HCT116 (cell line): Measurements from ENCODE around the gene CXCR5. TPM values are rescaled to one million over a fixed set of nuclear protein-coding genes. Genes with fewer than 3 reads are reported as not detected.

Experiments used
- ATAC-seq: fragments of 200-7000 bp; cut with Tn5 transposase; 2 replicates; pipeline ENCODE4 v1.9.1; 2020; ENCODE audit warnings: mild to moderate bottlenecking, moderate library complexity
- BruUV-seq: library from RNA; stranded (reverse); fragments of 400-500 nt; replicated peaks from 2 replicates; lab custom pipeline; 2021; lab: Mats Ljungman, UMichigan
- CTCF ChIA-PET: fragments of 300-600 bp; sonication (Branson Sonifier 250); formaldehyde crosslinking; loops from one replicate; lab custom pipeline; 2021; ENCODE audit warnings: antibody characterized with exemption; lab: Charles Lee
- POLR2A ChIA-PET: fragments of 300-600, 350-600 bp; sonication (Branson Sonifier 250); formaldehyde crosslinking; loops from one replicate; lab custom pipeline; 2021; ENCODE audit warnings: antibody characterized with exemption; lab: Charles Lee
- RAD21 ChIA-PET, 2 experiments: fragments of 300-600 bp; sonication (Branson Sonifier 250); formaldehyde crosslinking; loops; one replicate each; lab custom pipeline; 2023; ENCODE audit warnings: low total read pairs in 2 of 2; ENCODE audit not compliant: uncharacterized antibody in 2 of 2, unreplicated experiment in 2 of 2, low non-redundant PET in 1 of 2; lab: Charles Lee
- DNase-seq: peaks from one replicate; pipeline ENCODE4 v3.0.0-alpha.2; 2010; ENCODE audit warnings: low read depth, low spot score
- H2AFZ ChIP-seq: fragments of 200-600 bp; shearing (Covaris generic), sonication (generic); 2 replicates; pipeline ENCODE4 v1.6.1; 2017; ENCODE audit warnings: low read depth, mixed run types, mixed read lengths, antibody characterized with exemption, low read length; ENCODE audit not compliant: poor library complexity, severe bottlenecking
- H3K27ac ChIP-seq: 2 replicates; pipeline ENCODE4 v1.5.1; 2012; ENCODE audit warnings: low read depth, low read length
- H3K27me3 ChIP-seq: fragments of 200-600 bp; sonication (generic); 2 replicates; pipeline ENCODE4 v1.6.1; 2016; ENCODE audit warnings: mixed run types, low read length, mixed read lengths; ENCODE audit not compliant: insufficient read depth
- H3K36me3 ChIP-seq, 2 experiments: fragments of 200-500 bp in 1 of 2; fragments of 200-600 bp in 1 of 2; sonication (Bioruptor generic) in 1 of 2; sonication (generic) in 1 of 2; 2 replicates each; pipeline versions ENCODE4 v1.5.1 to v1.6.1; 2014 to 2016; ENCODE audit warnings: low read length in 2 of 2, inconsistent platforms in 1 of 2, mixed read lengths in 1 of 2, mixed run types in 1 of 2; ENCODE audit not compliant: insufficient read depth in 2 of 2, control insufficient read depth in 1 of 2
- H3K4me1 ChIP-seq, 2 experiments: fragments of 200-600 bp in 1 of 2; sonication (generic) in 1 of 2; 2 replicates each; pipeline versions ENCODE4 v1.5.1 to v1.6.1; 2012 to 2017; ENCODE audit warnings: low read length in 2 of 2, inconsistent platforms in 1 of 2, mild to moderate bottlenecking in 1 of 2, mixed read lengths in 1 of 2, mixed run types in 1 of 2, moderate library complexity in 1 of 2; ENCODE audit not compliant: insufficient read depth in 2 of 2, control insufficient read depth in 1 of 2
- H3K4me2 ChIP-seq: fragments of 200-600 bp; sonication (generic); 2 replicates; pipeline ENCODE4 v1.6.1; 2017; ENCODE audit warnings: mixed run types, low read length, mixed read lengths
- H3K4me3 ChIP-seq, 2 experiments: fragments of 200-600 bp in 1 of 2; sonication (generic) in 1 of 2; replicated peaks in 1 of 2; 2 replicates each; pipeline ENCODE4 v1.5.1; 2011 to 2016; ENCODE audit warnings: low read length in 2 of 2, control low read depth in 1 of 2, low read depth in 1 of 2, mild to moderate bottlenecking in 1 of 2, mixed read lengths in 1 of 2, mixed run types in 1 of 2
- H3K79me2 ChIP-seq: fragments of 200-600 bp; sonication (generic); 2 replicates; pipeline ENCODE4 v1.6.1; 2017; ENCODE audit warnings: mild to moderate bottlenecking, mixed run types, low read length, moderate library complexity, mixed read lengths; ENCODE audit not compliant: insufficient read depth
- H3K9ac ChIP-seq: fragments of 200-600 bp; sonication (generic); 2 replicates; pipeline ENCODE4 v1.6.1; 2016; ENCODE audit warnings: low read length, mixed read lengths
- H3K9me2 ChIP-seq: fragments of 200-600 bp; sonication (generic), shearing (Covaris generic); 2 replicates; pipeline ENCODE4 v1.6.1; 2017; ENCODE audit warnings: mixed run types, mild to moderate bottlenecking, moderate library complexity; ENCODE audit not compliant: insufficient read depth
- H3K9me3 ChIP-seq, 2 experiments: fragments of 200-500 bp in 1 of 2; fragments of 200-600 bp in 1 of 2; sonication (Bioruptor generic) in 1 of 2; sonication (generic) in 1 of 2; 2 replicates each; pipeline ENCODE4 v1.6.1; 2014 to 2017; ENCODE audit warnings: low read length in 2 of 2, mixed read lengths in 2 of 2, inconsistent platforms in 1 of 2, low read depth in 1 of 2, mild to moderate bottlenecking in 1 of 2, mixed run types in 1 of 2, moderate library complexity in 1 of 2; ENCODE audit not compliant: control insufficient read depth in 1 of 2, insufficient read depth in 1 of 2
- H4K20me1 ChIP-seq: fragments of 200-600 bp; sonication (generic), shearing (Covaris generic); 2 replicates; pipeline ENCODE4 v1.6.1; 2017; ENCODE audit warnings: mixed run types, mild to moderate bottlenecking, moderate library complexity; ENCODE audit not compliant: insufficient read depth
- CBX3 ChIP-seq: IDR thresholded peaks from 2 replicates; pipeline ENCODE4 v1.6.1; 2012; ENCODE audit warnings: low read depth
- ELF1 ChIP-seq: IDR thresholded peaks from 2 replicates; pipeline ENCODE4 v1.6.1; 2012; ENCODE audit warnings: low read depth, borderline replicate concordance
- EZH2 ChIP-seq: fragments of 200-600 bp; sonication (generic); IDR thresholded peaks from 2 replicates; pipeline ENCODE4 v1.6.1; 2017; ENCODE audit warnings: antibody characterized with exemption, mixed run types
- EZH2phosphoT487 ChIP-seq: fragments of 200-600 bp; IDR thresholded peaks from 2 replicates; pipeline ENCODE4 v1.6.1; 2018; ENCODE audit warnings: antibody characterized with exemption, borderline replicate concordance
- POLR2A ChIP-seq: IDR thresholded peaks from 2 replicates; pipeline ENCODE4 v1.7.0; 2011; ENCODE audit warnings: borderline replicate concordance; ENCODE audit not compliant: insufficient read depth, insufficient read length; ENCODE audit errors: extremely low read depth
- POLR2AphosphoS5 ChIP-seq: IDR thresholded peaks from 2 replicates; pipeline ENCODE4 v1.6.1; 2011; ENCODE audit warnings: mild to moderate bottlenecking, low read depth, low read length, moderate library complexity
- SIN3A ChIP-seq: IDR thresholded peaks from 2 replicates; pipeline ENCODE4 v1.6.1; 2012; ENCODE audit warnings: low read depth
- SP1 ChIP-seq: IDR thresholded peaks from 2 replicates; pipeline ENCODE4 v1.6.1; 2012; ENCODE audit warnings: low read depth
- SRF ChIP-seq: IDR thresholded peaks from 2 replicates; pipeline ENCODE4 v1.6.1; 2012; ENCODE audit warnings: low read depth
- TCF7L2 ChIP-seq: IDR thresholded peaks from 2 replicates; pipeline ENCODE4 v1.7.0; 2011; ENCODE audit warnings: borderline replicate concordance, inconsistent platforms; ENCODE audit not compliant: insufficient read depth, insufficient read length; ENCODE audit errors: extremely low read depth
- ZNF274 ChIP-seq: fragments of 200-500 bp; sonication (Bioruptor generic); IDR thresholded peaks from 2 replicates; pipeline ENCODE4 v1.6.1; 2014; ENCODE audit warnings: mild to moderate bottlenecking, low read depth, low read length, inconsistent platforms
- intact Hi-C: fragments of 100-400 bp; cut with micrococcal nuclease; formaldehyde crosslinking; loops from 2 replicates; pipeline ENCODE4 v1.10.0; 2022
- total RNA-seq: library from RNA; stranded (reverse); gene quantifications from one replicate; pipeline ENCODE4 v1.2.1, GENCODE V29; 2021; ENCODE audit not compliant: unreplicated experiment
- TF ChIP-seq, protein P1 (sequence below): IDR thresholded peaks from 2 replicates; pipeline ENCODE4 v1.6.1; 2011; ENCODE audit warnings: mild to moderate bottlenecking, low read length, moderate library complexity; ENCODE audit not compliant: insufficient replicate concordance; ENCODE audit errors: extremely low read depth
- TF ChIP-seq, protein P2 (sequence below), 3 experiments: fragments of 200-600 bp in 1 of 3; sonication (generic) in 1 of 3; IDR thresholded peaks in 2 of 3; conservative IDR thresholded peaks in 1 of 3; 2 replicates each; pipeline ENCODE4 v1.5.1; 2012 to 2017; ENCODE audit warnings: low read depth in 2 of 3, low read length in 2 of 3, antibody characterized with exemption in 1 of 3, borderline replicate concordance in 1 of 3, control low read depth in 1 of 3, mild to moderate bottlenecking in 1 of 3, mixed read lengths in 1 of 3, mixed run types in 1 of 3, moderate library complexity in 1 of 3; ENCODE audit not compliant: insufficient read depth in 1 of 3

The CXCR5 gene
- total RNA-seq, 1 experiment from 2014 or later: not detected

DNA sequence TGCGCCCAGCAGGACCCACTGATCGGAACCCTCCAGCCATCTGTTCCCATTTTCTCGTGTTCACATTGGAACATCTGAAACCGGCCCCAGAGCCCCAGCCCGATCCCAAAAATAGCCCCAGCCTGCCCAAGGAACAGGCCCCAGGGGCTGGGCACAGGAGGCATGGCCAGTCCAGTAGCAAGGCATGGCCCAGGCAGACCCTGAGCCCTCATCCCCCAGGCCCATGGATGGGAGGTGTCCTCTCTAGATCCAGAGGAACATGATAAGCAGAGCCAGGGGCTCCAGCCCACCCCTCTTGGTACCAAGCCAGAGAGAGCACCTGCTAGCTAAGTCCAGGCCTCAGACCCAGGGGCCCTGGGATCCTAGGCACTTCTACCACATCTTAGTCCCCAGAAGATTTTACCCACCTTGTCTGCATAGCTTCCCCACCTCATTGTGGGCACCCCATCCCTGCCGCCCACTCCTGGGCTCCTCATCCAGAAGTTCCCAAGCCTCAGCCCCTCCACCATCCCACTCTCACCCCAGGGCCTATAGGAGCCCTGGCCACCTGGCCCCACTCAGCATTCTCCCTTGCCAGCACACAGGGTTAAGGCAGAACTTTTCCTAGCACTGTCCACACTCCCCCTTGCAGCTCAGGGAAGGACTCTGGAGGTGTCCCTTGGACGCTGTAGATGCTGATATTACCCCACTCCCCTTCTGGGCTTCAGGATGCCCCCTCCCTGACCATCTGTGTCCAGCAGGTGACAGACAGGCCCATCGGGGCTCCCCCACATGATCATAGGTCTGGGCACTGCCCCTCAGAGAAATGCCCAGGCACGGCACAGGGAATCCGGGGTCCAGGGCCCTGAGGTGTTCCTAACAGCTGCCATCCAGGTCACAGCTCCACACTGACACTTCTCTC lies 32.5 kb downstream of the CXCR5 start:
- Histone ChIP-seq H3K27me3 (no peaks in the 10 kb centered on the region), H3K4me1 (peaks cover 88 to 99% of the 10 kb centered on the region in 2 experiments), H3K9me2 (no peaks in the 10 kb centered on the region), H3K79me2 (peaks cover 87% of the 10 kb centered on the region), H3K4me2 (peak overlapping the region; percentile 100), H3K27ac (peak overlapping the region; percentile 100), H3K36me3 (peaks cover 0 to 8% of the 10 kb centered on the region in 2 experiments; a peak in 1 of 4 replicates), H3K9me3 (no peaks in the 10 kb centered on the region), H2AFZ (no peak overlapping the region), H3K4me3 (no peak overlapping the region), H4K20me1 (no peaks in the 10 kb centered on the region), H3K9ac (peak overlapping the region; percentile 91)
- intact Hi-C loops: no loop called here
- RAD21 ChIA-PET: no interaction called here
- CTCF ChIA-PET: interaction anchor here (1.3 kb wide), 1 partner anchor 12 kb away, joined by 6 read pairs; no protein-coding TSS in a partner anchor
- peak; percentile 9; the same call in 1 of the 2 replicates for TF ChIP-seq POLR2AphosphoS5
- TF ChIP-seq SP1: no peak
- no TSS peak for BruUV-seq
- POLR2A ChIA-PET: interaction anchor here (1.3 kb wide), 1 partner anchor 12 kb away, joined by 6 read pairs; no protein-coding TSS in a partner anchor
- no peak for DNase-seq
- no peak for ATAC-seq

DNA sequence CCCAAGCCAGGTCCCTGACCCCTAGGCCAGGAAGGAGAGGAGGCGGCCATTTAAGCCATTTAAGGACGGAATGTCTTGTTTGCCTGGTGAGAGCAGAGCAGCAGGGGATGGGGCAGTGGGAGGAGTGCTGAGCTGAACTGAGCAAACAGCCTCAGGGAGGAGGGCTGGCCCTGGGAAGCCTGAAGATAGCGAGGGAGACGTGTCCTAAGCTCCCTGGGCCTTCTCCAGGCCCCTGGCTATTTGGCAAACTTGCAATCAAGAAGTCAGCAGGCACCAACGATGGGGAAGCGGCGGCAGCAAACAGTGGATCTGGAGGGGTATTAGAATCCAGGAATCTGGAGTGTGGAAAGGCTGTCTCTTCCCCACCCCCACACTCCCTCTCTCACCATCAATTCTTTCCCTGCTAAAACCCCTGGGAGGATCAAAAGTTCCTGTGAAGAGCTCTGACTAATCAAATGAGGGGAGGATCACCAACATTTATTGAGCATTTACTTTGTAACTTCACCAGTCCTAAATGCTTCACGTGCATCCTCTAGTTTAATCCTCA lies 33.2 kb downstream of the CXCR5 start:
- Histone ChIP-seq H3K36me3 (peaks cover 0 to 8% of the 10 kb centered on the region in 2 experiments; a peak in 1 of 4 replicates), H3K9me3 (no peaks in the 10 kb centered on the region), H3K27me3 (no peaks in the 10 kb centered on the region), H3K4me1 (peaks cover 90 to 99% of the 10 kb centered on the region in 2 experiments), H3K27ac (peak overlapping the region; percentile 100), H3K79me2 (peaks cover 88% of the 10 kb centered on the region), H4K20me1 (no peaks in the 10 kb centered on the region), H3K9me2 (no peaks in the 10 kb centered on the region), H3K9ac (peak overlapping the region; percentile 91), H2AFZ (no peak overlapping the region), H3K4me3 (peak overlapping the region in 1 of 2 experiments; percentile 57; a peak in 2 of 4 replicates), H3K4me2 (peak overlapping the region; percentile 100)
- POLR2A ChIA-PET: interaction anchor here (1.3 kb wide), 1 partner anchor 11 kb away, joined by 6 read pairs; no protein-coding TSS in a partner anchor
- BruUV-seq: TSS peak; percentile 11
- ATAC-seq (no peak), DNase-seq (no peak)
- intact Hi-C loops: no loop called here
- CTCF ChIA-PET: interaction anchor here (1.3 kb wide), 1 partner anchor 11 kb away, joined by 6 read pairs; no protein-coding TSS in a partner anchor
- RAD21 ChIA-PET: interaction anchor here in 1 of 2 experiments (1.4 kb wide), 1 partner anchor 11 kb away, joined by 3 read pairs; no protein-coding TSS in a partner anchor
- TF ChIP-seq TCF7L2 (no peak), EZH2 (no peak), SRF (no peak), CBX3 (no peak), POLR2A (no peak), ELF1 (no peak), EZH2phosphoT487 (no peak), ZNF274 (no peak), SIN3A (no peak)
- TF ChIP-seq, protein P1, sequence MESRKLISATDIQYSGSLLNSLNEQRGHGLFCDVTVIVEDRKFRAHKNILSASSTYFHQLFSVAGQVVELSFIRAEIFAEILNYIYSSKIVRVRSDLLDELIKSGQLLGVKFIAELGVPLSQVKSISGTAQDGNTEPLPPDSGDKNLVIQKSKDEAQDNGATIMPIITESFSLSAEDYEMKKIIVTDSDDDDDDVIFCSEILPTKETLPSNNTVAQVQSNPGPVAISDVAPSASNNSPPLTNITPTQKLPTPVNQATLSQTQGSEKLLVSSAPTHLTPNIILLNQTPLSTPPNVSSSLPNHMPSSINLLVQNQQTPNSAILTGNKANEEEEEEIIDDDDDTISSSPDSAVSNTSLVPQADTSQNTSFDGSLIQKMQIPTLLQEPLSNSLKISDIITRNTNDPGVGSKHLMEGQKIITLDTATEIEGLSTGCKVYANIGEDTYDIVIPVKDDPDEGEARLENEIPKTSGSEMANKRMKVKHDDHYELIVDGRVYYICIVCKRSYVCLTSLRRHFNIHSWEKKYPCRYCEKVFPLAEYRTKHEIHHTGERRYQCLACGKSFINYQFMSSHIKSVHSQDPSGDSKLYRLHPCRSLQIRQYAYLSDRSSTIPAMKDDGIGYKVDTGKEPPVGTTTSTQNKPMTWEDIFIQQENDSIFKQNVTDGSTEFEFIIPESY: no peak
- TF ChIP-seq, protein P2, sequence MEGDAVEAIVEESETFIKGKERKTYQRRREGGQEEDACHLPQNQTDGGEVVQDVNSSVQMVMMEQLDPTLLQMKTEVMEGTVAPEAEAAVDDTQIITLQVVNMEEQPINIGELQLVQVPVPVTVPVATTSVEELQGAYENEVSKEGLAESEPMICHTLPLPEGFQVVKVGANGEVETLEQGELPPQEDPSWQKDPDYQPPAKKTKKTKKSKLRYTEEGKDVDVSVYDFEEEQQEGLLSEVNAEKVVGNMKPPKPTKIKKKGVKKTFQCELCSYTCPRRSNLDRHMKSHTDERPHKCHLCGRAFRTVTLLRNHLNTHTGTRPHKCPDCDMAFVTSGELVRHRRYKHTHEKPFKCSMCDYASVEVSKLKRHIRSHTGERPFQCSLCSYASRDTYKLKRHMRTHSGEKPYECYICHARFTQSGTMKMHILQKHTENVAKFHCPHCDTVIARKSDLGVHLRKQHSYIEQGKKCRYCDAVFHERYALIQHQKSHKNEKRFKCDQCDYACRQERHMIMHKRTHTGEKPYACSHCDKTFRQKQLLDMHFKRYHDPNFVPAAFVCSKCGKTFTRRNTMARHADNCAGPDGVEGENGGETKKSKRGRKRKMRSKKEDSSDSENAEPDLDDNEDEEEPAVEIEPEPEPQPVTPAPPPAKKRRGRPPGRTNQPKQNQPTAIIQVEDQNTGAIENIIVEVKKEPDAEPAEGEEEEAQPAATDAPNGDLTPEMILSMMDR (IDR thresholded peaks at IDR 0.05 in 2 of 3, conservative IDR thresholded peaks at IDR 0.05 in 1 of 3; ENCODE audit: borderline replicate concordance in 1 of 3, insufficient read depth in 1 of 3, low read depth in 2 of 3, low read length in 2 of 3): no peak
